Stimulated activated naive CD4-positive, alpha-beta T cell (primary cell): ENCODE measurements around the gene SLC20A1.
"Not testable (repeated sequence)": the region's sequence is repeated elsewhere in the genome, so short reads cannot be mapped to it uniquely, and the experiment has no call there.

ENCODE experiments used
- DNase-seq, 6 experiments: peaks; one replicate each; lab custom pipeline; 2025; lab: John Stamatoyannopoulos, UW

Gene SLC20A1

GRCh38 chr2:112646102-112646719 is 472 bp downstream of the SLC20A1 start:
- peak in 1 of 6 experiments; percentile 55 for DNase-seq

- DNase-seq = no peak
These were observed 1.3 kb downstream of the SLC20A1 start for GRCh38 chr2:112646791-112647689.

GRCh38 chr2:112648081-112648480 is 2.3 kb downstream of the SLC20A1 start:
- DNase-seq = no peak

GRCh38 chr2:112656679-112657078 is 10.9 kb downstream of the SLC20A1 start:
- DNase-seq = no peak

- DNase-seq = no peak
These were observed 12.6 kb downstream of the SLC20A1 start for GRCh38 chr2:112658301-112658700.

GRCh38 chr2:112658839-112659667 is 13.3 kb downstream of the SLC20A1 start:
- no peak for DNase-seq

GRCh38 chr2:112660138-112660537 is 14.4 kb downstream of the SLC20A1 start:
- DNase-seq = no peak

GRCh38 chr2:112661656-112662305 is 16.0 kb downstream of the SLC20A1 start:
- DNase-seq = no peak

GRCh38 chr2:112662704-112663103 is 17.0 kb downstream of the SLC20A1 start:
- no peak for DNase-seq

GRCh38 chr2:112664689-112665088 is 18.9 kb downstream of the SLC20A1 start:
- no peak for DNase-seq

- no peak for DNase-seq
These were observed 19.5 kb downstream of the SLC20A1 start for GRCh38 chr2:112665113-112665780.

GRCh38 chr2:112666761-112667122 is 21.0 kb downstream of the SLC20A1 start:
- DNase-seq = no peak

- not testable (repeated sequence) for DNase-seq
These were observed 21.8 kb downstream of the SLC20A1 start for GRCh38 chr2:112667540-112667939.

- DNase-seq = no peak
These were observed 23.9 kb downstream of the SLC20A1 start for GRCh38 chr2:112669667-112670066.

- DNase-seq = no peak
These were observed 24.7 kb downstream of the SLC20A1 start for GRCh38 chr2:112670252-112671022.

- no peak for DNase-seq
These were observed 26.1 kb downstream of the SLC20A1 start for GRCh38 chr2:112671801-112672200.

GRCh38 chr2:112673008-112673407 is 27.3 kb downstream of the SLC20A1 start:
- DNase-seq = no peak

- no peak for DNase-seq
These were observed 28.5 kb downstream of the SLC20A1 start for GRCh38 chr2:112674229-112674628.

- no peak for DNase-seq
These were observed 33.7 kb downstream of the SLC20A1 start for GRCh38 chr2:112679484-112679883.

- DNase-seq = no peak
These were observed 34.9 kb downstream of the SLC20A1 start for GRCh38 chr2:112680666-112681101.

GRCh38 chr2:112682101-112682500 is 36.4 kb downstream of the SLC20A1 start:
- DNase-seq = no peak
